GM12874 (cell line): Measurements from ENCODE around the gene KRTAP10-12.

ENCODE experiments used
- CTCF ChIP-seq: IDR thresholded peaks from 2 replicates; pipeline ENCODE4 v1.5.1; 2011; ENCODE audit warnings: low read depth, mild to moderate bottlenecking, control low read depth, low read length, moderate library complexity; ENCODE audit not compliant: insufficient read depth

KRTAP10-12 gene

GRCh38 chr21:44735821-44736220, 38.8 kb downstream of the KRTAP10-12 start:
- TF ChIP-seq CTCF: no peak

- TF ChIP-seq CTCF: no peak
Observed at GRCh38 chr21:44736291-44737004, 39.5 kb downstream of the KRTAP10-12 start.

- TF ChIP-seq CTCF: no peak
Observed at GRCh38 chr21:44737706-44738354, 40.9 kb downstream of the KRTAP10-12 start.

GRCh38 chr21:44738621-44739020, 41.6 kb downstream of the KRTAP10-12 start:
- TF ChIP-seq CTCF: no peak

GRCh38 chr21:44739316-44739715, 42.3 kb downstream of the KRTAP10-12 start:
- no peak for TF ChIP-seq CTCF

GRCh38 chr21:44740742-44741141, 43.8 kb downstream of the KRTAP10-12 start:
- TF ChIP-seq CTCF: no peak

- no peak for TF ChIP-seq CTCF
Observed at GRCh38 chr21:44741921-44742320, 44.9 kb downstream of the KRTAP10-12 start.
